AG04449 (cell line): ENCODE results near the gene MSANTD3.
"Not testable (repeated sequence)": the region's sequence is repeated elsewhere in the genome, so short reads cannot be mapped to it uniquely, and the experiment has no call there.

Experiments
- CTCF ChIA-PET: fragments of 350-600 bp; formaldehyde crosslinking; extraction: SDS; loops from one replicate; lab custom pipeline; 2021; ENCODE audit warnings: antibody characterized with exemption; lab: Yijun Ruan, JAX
- POLR2A ChIA-PET: fragments of 400-600, 350-600 bp; formaldehyde crosslinking; extraction: SDS; loops from one replicate; lab custom pipeline; 2020; ENCODE audit warnings: antibody characterized with exemption, inconsistent platforms; lab: Yijun Ruan, JAX
- DNase-seq: peaks from one replicate; pipeline ENCODE4 v3.0.0-alpha.2; 2010; ENCODE audit warnings: low read depth, low spot score
- H3K4me3 ChIP-seq: 2 replicates; pipeline ENCODE4 v1.5.1; 2011; ENCODE audit warnings: low read depth, mild to moderate bottlenecking, control low read depth, low read length
- TF ChIP-seq, protein P1 (sequence below): IDR thresholded peaks from one replicate; pipeline ENCODE4 v1.5.1; 2011; ENCODE audit warnings: mild to moderate bottlenecking, moderate library complexity, low read length, control low read depth, inconsistent platforms; ENCODE audit not compliant: insufficient read depth; ENCODE audit errors: missing control alignments

Gene MSANTD3

DNA sequence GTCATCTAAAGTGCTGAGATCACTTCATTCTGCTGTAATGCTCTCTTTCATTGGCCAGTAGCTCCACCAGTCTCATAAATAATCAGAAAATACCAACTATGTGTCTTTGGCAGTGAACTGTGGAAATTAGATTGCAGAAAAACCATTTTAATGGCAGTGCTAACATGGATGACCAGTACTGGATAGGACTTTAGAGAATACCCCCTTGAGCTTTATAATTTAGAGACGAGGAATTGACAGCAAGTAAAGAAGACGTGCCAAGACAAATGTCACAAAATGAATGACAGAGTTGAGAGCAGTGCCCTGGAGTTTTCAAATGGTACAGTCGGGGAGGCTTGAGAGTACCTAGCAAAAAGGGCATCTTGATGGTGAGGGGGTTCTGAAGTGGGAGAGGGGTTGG, 5.8 kb downstream of the MSANTD3 start:
- no peak for DNase-seq
- H3K4me3 ChIP-seq, result no peak overlapping the region
- TF ChIP-seq, protein P1, sequence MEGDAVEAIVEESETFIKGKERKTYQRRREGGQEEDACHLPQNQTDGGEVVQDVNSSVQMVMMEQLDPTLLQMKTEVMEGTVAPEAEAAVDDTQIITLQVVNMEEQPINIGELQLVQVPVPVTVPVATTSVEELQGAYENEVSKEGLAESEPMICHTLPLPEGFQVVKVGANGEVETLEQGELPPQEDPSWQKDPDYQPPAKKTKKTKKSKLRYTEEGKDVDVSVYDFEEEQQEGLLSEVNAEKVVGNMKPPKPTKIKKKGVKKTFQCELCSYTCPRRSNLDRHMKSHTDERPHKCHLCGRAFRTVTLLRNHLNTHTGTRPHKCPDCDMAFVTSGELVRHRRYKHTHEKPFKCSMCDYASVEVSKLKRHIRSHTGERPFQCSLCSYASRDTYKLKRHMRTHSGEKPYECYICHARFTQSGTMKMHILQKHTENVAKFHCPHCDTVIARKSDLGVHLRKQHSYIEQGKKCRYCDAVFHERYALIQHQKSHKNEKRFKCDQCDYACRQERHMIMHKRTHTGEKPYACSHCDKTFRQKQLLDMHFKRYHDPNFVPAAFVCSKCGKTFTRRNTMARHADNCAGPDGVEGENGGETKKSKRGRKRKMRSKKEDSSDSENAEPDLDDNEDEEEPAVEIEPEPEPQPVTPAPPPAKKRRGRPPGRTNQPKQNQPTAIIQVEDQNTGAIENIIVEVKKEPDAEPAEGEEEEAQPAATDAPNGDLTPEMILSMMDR, result no peak
- ChIA-PET POLR2A (no interaction called here), CTCF (interaction anchor here (0.8 to 2.7 kb wide), 5 partner anchors 9 to 107 kb away, joined by 3 to 14 read pairs (median 3); no protein-coding TSS in a partner anchor)

DNA sequence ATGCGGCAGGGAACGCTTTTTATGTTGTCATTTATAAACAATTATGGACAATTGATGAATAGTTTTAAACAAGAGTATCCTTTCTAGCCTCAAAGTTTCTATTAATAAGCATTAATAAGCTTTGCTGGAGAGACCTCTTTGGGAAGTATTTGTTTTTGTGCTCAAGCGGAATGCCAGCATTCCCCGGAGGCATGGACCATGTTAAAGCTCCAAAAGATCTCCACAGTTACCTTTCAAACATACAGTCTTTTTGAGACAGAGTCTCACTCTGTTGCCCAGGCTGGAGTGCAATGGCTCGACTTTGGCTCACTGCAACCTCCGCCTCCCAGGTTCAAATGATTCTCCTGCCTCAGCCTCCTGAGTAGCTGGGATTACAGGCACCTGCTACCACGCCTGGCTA, 9.6 kb downstream of the MSANTD3 start:
- TF ChIP-seq, protein P1, result no peak
- POLR2A ChIA-PET, result no interaction called here
- DNase-seq, result no peak
- H3K4me3 ChIP-seq, result no peak overlapping the region
- CTCF ChIA-PET, result interaction anchor here (1.1 to 3.8 kb wide), 8 partner anchors 9 to 159 kb away, joined by 3 to 33 read pairs (median 8); partner anchors contain the start of gene MSANTD3

GRCh38 chr9:100437860-100438805, 11.2 kb downstream of the MSANTD3 start:
- CTCF ChIA-PET, result interaction anchor here (0.7 to 3.8 kb wide), 22 partner anchors 8 to 1253 kb away, joined by 3 to 33 read pairs (median 5); partner anchors contain the start of genes CAVIN4, MSANTD3 and TEX10
- POLR2A ChIA-PET, result interaction anchor here (0.7 to 0.9 kb wide), 2 partner anchors 13 to 152 kb away, joined by 3 to 4 read pairs; no protein-coding TSS in a partner anchor

GRCh38 chr9:100440071-100440470, 13.1 kb downstream of the MSANTD3 start:
- TF ChIP-seq, protein P1, result no peak
- CTCF ChIA-PET, result interaction anchor here (0.7 to 2.0 kb wide), 7 partner anchors 10 to 411 kb away, joined by 3 to 8 read pairs (median 3); no protein-coding TSS in a partner anchor
- H3K4me3 ChIP-seq, result no peak overlapping the region
- POLR2A ChIA-PET, result no interaction called here
- no peak for DNase-seq

More at GRCh38 chr9:100437860-100438805, 11.2 kb downstream of the MSANTD3 start:
- TF ChIP-seq, protein P1, result peak; percentile 85
- no peak for DNase-seq
- H3K4me3 ChIP-seq, result no peak overlapping the region

GRCh38 chr9:100440487-100440886, 13.5 kb downstream of the MSANTD3 start:
- CTCF ChIA-PET, result interaction anchor here (0.7 to 2.0 kb wide), 7 partner anchors 11 to 412 kb away, joined by 3 to 8 read pairs (median 3); no protein-coding TSS in a partner anchor
- DNase-seq, H3K4me3 ChIP-seq, POLR2A ChIA-PET: not testable (repeated sequence)

GRCh38 chr9:100441911-100442361, 15.0 kb downstream of the MSANTD3 start:
- ChIA-PET POLR2A (no interaction called here), CTCF (interaction anchor here (1.1 to 3.6 kb wide), 4 partner anchors 8 to 14 kb away, joined by 3 to 14 read pairs (median 4); no protein-coding TSS in a partner anchor)
- TF ChIP-seq, protein P1, result no peak
- no peak for DNase-seq
- no peak overlapping the region for H3K4me3 ChIP-seq
